AG20443 (cell line): ENCODE results near the gene RPLP1.
"Not testable (repeated sequence)": the region's sequence is repeated elsewhere in the genome, so short reads cannot be mapped to it uniquely, and the experiment has no call there.

Experiments used
- DNase-seq: peaks from one replicate; pipeline ENCODE4 v3.0.0; 2012; ENCODE audit warnings: low spot score, mixed read lengths

Gene RPLP1

DNA sequence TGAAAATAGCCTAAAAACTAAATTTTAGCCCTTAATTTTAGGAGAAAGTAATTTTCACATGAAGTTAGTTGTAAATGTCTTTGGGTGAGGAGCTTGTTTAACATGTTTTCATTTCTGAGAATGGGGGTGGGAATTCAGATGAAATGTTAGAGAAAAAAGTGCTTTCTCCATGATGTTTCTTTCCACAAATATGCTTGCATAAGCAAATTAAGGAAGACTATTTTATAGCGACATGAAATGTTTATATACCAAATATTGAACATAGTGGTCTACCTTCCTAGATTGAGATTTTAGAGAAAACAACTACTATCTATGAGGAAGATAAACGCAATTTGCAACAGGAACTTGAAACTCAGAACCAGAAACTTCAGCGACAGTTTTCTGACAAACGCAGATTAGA, 13.0 kb upstream of the RPLP1 start:
- no peak for DNase-seq

- no peak for DNase-seq
Measured at GRCh38 chr15:69443032-69443611, 9.5 kb upstream of the RPLP1 start.

GRCh38 chr15:69444686-69445085, 7.9 kb upstream of the RPLP1 start:
- no peak for DNase-seq

DNA sequence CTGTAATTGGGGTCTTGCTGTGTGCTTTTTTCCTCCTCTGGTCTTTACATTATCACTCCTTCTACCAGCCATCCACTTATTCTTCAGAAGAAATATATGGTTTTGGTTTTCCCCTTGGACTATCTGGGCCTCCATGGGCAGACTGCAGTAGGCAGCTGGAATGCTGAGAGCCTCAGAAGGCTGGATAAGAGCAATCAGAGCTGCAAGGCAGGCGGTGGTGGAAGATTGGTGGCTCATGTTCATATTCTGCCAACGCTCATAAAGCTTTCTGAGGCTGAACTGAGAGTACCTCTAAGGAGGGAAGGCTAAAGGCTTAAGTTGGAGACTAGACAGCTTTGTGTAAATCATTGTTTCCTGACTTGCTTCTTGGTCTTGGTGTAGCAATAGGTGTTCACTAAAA, 5.7 kb upstream of the RPLP1 start:
- no peak for DNase-seq

DNA sequence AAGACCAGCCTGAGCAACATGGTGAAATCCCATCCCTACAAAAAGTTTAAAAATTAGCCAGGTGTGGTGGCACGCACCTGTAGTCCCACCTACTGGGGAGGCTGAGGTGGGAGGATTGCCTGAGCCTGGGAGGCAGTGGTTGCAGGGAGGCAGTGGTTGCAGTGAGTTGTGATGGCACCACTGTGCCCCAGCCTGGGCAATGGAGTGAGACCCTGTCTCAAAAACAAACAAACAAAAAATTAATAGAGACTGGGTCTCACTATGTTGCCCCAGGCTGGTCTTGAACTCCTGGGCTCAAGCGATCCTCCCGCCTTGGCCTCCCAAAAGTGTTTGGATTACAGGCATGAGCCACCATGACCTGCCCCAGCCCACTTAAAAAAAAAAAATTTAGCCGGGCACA, 2.4 kb upstream of the RPLP1 start:
- not testable (repeated sequence) for DNase-seq

DNA sequence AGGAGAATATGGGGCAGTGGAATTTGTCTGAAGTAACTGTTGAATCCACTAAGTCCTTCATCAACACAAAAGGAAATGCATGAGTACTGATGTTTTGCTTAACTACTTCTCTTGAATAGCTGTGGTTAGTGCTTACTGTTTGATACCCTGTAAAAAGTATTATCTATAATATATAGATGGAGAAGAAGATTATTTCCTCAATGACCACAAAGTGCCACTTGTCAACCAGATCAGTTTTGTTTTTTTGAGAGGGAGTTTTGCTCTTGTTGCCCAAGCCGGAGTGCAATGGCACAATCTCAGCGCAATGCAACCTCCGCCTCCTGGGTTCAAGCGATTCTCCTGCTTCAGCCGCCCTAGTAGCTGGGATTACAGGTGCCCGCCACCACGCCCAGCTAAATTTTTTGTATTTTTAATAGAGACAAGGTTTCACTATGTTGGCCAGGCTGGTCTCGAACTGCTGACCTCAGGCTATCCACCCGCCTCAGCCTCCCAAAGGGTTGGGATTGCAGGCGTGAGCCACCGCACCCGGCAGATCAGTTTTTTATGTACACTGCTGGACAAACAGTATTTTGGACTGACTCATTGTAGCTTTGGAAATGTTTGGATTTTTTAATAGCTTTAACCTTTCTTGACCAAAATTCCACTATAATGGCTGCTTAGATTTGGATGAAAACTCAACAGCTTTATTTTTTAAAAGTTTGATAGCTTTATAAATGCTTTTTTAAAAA, 1.5 kb upstream of the RPLP1 start:
- DNase-seq = no peak

- DNase-seq = no peak
Measured at GRCh38 chr15:69451951-69452691, 497 bp upstream of the RPLP1 start.

DNA sequence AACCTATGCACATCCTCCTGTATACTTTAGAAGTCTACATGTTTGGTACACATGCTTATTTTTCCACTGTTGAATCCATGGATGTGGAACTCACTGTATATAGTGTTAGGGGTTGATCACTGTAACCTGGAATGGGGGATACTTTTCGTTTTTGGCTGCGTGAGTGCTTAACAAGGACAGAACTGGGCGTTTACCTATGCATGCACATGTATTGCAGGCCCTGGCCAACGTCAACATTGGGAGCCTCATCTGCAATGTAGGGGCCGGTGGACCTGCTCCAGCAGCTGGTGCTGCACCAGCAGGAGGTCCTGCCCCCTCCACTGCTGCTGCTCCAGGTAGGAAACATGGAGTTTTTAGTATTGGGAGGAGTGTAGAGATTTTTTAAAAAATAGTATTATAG, 2.3 kb downstream of the RPLP1 start:
- no peak for DNase-seq

DNA sequence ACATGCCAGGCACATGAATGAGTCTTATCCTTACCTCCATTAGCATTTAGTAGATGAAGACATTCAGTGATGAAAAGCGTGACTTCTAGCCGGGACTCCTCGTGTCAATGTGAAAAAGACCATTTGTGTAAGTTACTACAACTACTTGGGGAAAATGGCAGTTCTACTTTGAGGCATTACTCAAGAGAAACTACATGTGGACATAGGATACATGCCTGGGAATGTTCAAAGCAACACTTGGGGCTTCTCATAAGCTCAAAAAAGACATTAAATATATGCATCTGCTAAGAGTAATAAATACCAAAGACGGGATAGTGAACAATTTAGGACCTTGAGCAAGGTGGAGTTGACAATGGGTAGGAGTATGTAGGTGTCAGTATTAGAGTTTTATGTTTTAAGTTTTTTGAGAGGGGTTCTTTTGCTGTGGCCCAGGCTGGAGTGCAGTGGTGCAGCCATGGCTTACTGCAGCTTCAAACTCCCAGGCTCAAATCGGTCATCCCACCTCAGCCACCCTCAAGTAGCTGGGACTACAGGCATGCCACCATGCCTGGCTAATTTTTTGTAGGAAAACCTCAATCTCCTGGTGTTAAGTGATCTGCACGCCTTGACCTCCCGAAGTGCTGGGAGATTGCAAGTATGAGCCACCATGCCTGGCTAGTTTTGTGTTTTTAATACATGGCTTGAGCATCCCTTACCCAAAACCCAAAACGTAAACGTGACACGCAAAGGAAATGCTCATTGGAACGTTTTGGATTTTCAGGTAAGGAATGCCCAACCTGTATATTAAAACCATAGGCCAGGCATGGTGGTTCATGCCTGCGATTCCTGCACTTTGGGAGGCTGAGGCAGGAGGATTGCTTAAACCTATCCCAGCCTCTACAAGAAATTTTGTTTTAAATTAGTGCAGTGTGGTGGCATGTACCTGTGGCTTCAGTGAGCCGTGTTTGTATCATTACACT, 3.9 kb downstream of the RPLP1 start:
- DNase-seq = no peak

DNA sequence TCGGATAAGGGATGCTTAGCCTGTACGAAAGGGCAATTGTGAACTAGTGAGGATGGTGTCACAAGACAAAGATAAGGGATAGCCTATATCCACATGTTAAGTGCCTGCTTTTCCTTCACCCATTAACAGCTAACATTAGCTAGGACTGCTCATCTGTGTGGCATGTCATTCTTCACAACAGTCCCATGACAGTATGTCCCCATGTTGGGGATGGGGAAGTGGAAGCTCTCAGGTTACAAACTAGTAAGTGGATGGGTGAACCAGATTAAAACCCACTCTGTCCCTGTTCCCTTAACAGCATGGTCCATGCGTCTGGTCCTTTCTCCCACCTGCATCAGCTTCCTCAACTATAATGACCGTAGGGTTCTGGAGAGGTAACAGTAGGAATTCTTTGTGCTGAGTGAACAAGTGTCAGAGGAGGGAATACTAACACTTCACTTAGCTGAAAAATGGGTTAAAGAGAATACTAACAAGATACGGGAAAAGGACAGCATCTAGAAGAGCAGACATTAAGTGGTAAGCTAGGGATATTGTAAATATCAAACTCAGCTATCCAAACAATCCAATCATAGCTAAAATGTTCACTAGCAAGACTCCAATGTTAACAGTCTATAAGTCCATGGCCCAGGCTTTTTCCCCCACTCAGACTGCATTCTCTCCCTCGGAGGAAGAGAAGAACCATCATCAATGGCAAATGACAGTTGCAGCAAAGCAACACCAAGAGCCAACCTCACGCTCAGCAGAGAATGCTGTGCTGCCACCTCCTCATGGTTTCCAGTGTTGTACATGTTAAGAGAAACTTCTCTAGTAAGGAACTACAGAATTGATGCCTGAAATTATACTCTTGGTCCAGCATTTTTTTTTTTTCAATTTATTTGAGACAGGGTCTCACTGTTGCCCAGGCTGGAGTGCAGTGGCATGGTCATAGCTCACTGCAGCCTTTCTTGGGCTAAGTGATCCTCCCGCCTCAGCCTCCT, 5.0 kb downstream of the RPLP1 start:
- DNase-seq = no peak

- no peak for DNase-seq
Measured at GRCh38 chr15:69459066-69459465, 6.4 kb downstream of the RPLP1 start.

- DNase-seq = no peak
Measured at GRCh38 chr15:69460481-69460880, 7.9 kb downstream of the RPLP1 start.

DNA sequence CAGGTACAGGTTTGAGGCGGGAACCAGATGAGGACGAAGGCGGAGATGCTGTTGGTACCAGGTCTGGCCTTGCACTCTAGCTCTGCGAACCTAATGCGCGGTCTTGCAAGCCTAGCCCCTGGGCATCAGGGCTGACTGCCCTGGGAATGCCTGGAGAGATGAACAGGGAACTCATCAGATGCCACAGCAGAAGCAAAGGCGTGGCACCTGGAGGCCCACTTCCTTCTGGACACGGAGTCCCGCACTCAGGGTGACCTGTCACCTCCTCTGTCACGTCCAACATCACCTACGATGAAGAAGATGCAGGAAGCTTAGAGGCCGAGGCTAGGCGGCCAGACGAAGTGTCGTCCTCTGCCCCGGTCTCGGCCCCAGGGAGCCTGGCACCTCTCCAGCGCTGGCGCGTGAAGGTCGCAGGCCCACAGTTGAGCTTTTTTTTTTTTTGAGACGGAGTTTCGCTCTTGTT, 9.4 kb downstream of the RPLP1 start:
- DNase-seq = no peak

GRCh38 chr15:69462493-69463181, 10.0 kb downstream of the RPLP1 start:
- DNase-seq = peak; percentile 98

DNA sequence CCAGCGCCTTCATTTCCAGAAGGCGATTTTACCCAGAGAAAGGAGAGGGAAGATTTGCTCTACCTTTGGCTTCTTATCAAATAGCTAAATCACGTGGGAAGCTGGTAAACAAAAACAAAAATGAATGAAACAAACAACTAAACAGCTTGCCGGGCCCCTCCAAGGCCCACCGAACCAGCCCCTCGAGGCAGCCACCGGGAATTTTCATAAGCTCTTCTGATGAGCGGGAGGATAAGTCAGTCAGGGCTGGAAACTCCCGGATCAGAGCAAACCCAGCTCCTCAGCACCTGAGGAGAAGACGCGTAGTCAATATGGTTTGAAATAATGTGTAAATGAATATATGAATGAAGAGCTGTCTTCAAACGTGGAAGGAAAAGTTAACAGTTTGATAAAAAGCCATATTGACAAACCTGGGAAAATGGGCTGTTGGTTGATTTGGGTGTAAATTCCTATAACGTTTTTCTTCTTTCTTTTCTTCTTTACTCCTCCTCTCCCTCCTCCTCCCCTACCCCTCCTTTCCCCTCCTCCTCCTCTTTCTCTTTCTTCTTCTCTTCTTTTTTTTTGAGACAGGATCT, 10.7 kb downstream of the RPLP1 start:
- DNase-seq = no peak

GRCh38 chr15:69465253-69465652, 12.6 kb downstream of the RPLP1 start:
- DNase-seq = no peak

DNA sequence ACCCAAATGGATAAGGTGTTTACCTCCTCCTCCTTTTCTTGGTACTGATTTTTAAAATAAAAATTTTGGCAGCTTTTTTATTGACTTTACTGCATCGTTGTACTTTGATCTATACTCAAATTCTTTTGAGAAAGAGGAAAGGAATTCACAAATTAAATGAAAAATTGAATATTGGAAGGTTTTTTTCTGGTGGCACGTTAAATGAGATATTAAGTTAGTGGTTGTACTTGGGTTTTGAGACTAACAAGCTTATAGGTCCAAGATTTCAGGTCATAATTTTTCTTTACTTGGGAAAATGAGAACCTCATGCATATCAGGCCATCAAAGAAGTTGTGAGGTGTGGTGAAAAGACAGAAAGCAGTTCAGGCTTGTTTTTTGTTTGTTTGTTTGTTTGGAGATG, 14.1 kb downstream of the RPLP1 start:
- no peak for DNase-seq

- DNase-seq = no peak
Measured at GRCh38 chr15:69467636-69468035, 15.0 kb downstream of the RPLP1 start.

- DNase-seq = no peak
Measured at GRCh38 chr15:69468241-69469121, 15.9 kb downstream of the RPLP1 start.
